HepG2 (cell line): ENCODE measurements around the gene LONP1. TPM values are rescaled to one million over a fixed set of nuclear protein-coding genes. Genes with fewer than 3 reads are reported as not detected.

Experiments
- AGO1 ChIP-seq: fragments of 200-400 bp; formaldehyde crosslinking; IDR thresholded peaks from 2 replicates; pipeline ENCODE4 v1.6.1; 2017; ENCODE audit warnings: mild to moderate bottlenecking, low read depth, low read length, moderate library complexity; ENCODE audit not compliant: poor library complexity, severe bottlenecking
- CC2D1A ChIP-seq: sonication (generic); formaldehyde crosslinking; IDR thresholded peaks from 2 replicates; pipeline ENCODE4 v1.8.1; 2023; ENCODE audit warnings: mild to moderate bottlenecking, missing genetic modification reagents
- CHD4 ChIP-seq: fragments of 200-600 bp; sonication (generic); IDR thresholded peaks from 2 replicates; pipeline ENCODE4 v1.7.0; 2017; ENCODE audit warnings: mild to moderate bottlenecking, low read length, borderline replicate concordance
- DMAP1 ChIP-seq: IDR thresholded peaks from 2 replicates; pipeline ENCODE4 v1.6.1; 2016
- DNMT1 ChIP-seq: sonication (generic); formaldehyde crosslinking; IDR thresholded peaks from 2 replicates; pipeline ENCODE4 v1.5.1; 2020; ENCODE audit warnings: mild to moderate bottlenecking, missing genetic modification reagents
- EEA1 ChIP-seq: sonication (generic); formaldehyde crosslinking; IDR thresholded peaks from 2 replicates; pipeline ENCODE4 v1.5.1; 2020; ENCODE audit warnings: mild to moderate bottlenecking, missing genetic modification reagents, borderline replicate concordance
- ETV6 ChIP-seq: sonication (generic); formaldehyde crosslinking; conservative IDR thresholded peaks from 2 replicates; pipeline ENCODE4 v1.4.0; 2020; ENCODE audit warnings: missing genetic modification reagents
- HCFC1 ChIP-seq: fragments of 150-350 bp; IDR thresholded peaks from 2 replicates; pipeline ENCODE4 v1.6.1; 2014; ENCODE audit warnings: low read depth, low read length
- MXD4 ChIP-seq: IDR thresholded peaks from 2 replicates; pipeline ENCODE4 v1.6.1; 2016; ENCODE audit warnings: mild to moderate bottlenecking, missing biosample characterization, missing genetic modification reagents
- NRL ChIP-seq: sonication (generic); formaldehyde crosslinking; IDR thresholded peaks from 2 replicates; pipeline ENCODE4 v1.5.0; 2020; ENCODE audit warnings: missing genetic modification reagents, mild to moderate bottlenecking, moderate library complexity, borderline replicate concordance
- THAP11 ChIP-seq: IDR thresholded peaks from 2 replicates; pipeline ENCODE4 v1.6.1; 2016; ENCODE audit warnings: missing biosample characterization, missing genetic modification reagents
- ZBTB3 ChIP-seq: sonication (generic); formaldehyde crosslinking; IDR thresholded peaks from 2 replicates; pipeline ENCODE4 v1.4.0; 2020; ENCODE audit warnings: low read depth, mild to moderate bottlenecking, moderate library complexity, missing genetic modification reagents, borderline replicate concordance
- ZNF143 ChIP-seq: sonication (generic); formaldehyde crosslinking; IDR thresholded peaks from 2 replicates; pipeline ENCODE4 v1.4.0; 2020; ENCODE audit warnings: missing genetic modification reagents
- ZNF451 ChIP-seq: sonication (generic); formaldehyde crosslinking; IDR thresholded peaks from 2 replicates; pipeline ENCODE4 v1.5.0; 2020; ENCODE audit warnings: mild to moderate bottlenecking, missing genetic modification reagents
- ZNF556 ChIP-seq: sonication (generic); formaldehyde crosslinking; IDR thresholded peaks from 2 replicates; pipeline ENCODE4 v1.4.0; 2020; ENCODE audit warnings: mild to moderate bottlenecking, missing genetic modification reagents, borderline replicate concordance
- ZNF616 ChIP-seq: sonication (generic); formaldehyde crosslinking; IDR thresholded peaks from 2 replicates; pipeline ENCODE4 v1.5.0; 2020; ENCODE audit warnings: low read depth, mild to moderate bottlenecking, missing genetic modification reagents
- ZNF652 ChIP-seq: IDR thresholded peaks from 2 replicates; pipeline ENCODE4 v1.6.1; 2016; ENCODE audit warnings: low read depth, borderline replicate concordance
- ZNF790 ChIP-seq: sonication (generic); formaldehyde crosslinking; IDR thresholded peaks from 2 replicates; pipeline ENCODE4 v1.8.0; 2022; ENCODE audit warnings: missing genetic modification reagents, mild to moderate bottlenecking, borderline replicate concordance
- ZSCAN9 ChIP-seq: IDR thresholded peaks from 2 replicates; pipeline ENCODE4 v1.6.1; 2016; ENCODE audit warnings: borderline replicate concordance
- polyA plus RNA-seq, 8 experiments: library from polyadenylated mRNA; depleted of rRNA in 3 of 8; stranded (reverse) in 7 of 8; unstranded in 1 of 8; fragments of >200 nt; fragmentation: Illumina TruSeq in 4 of 8; extraction: Trizol in 4 of 8; gene quantifications; 2 replicates each; pipeline versions ENCODE4 v1.2.1 to v1.2.3, GENCODE V29; 2011 to 2016; ENCODE audit warnings: low read depth in 4 of 8, missing spikeins in 1 of 8, mixed read lengths in 1 of 8; ENCODE audit not compliant: insufficient read depth in 1 of 8
- total RNA-seq, 5 experiments: library from RNA; depleted of rRNA; stranded (reverse); fragments of >200 nt; fragmentation: Illumina TruSeq; extraction: Trizol; gene quantifications; 2 replicates each; pipeline ENCODE4 v1.2.3, GENCODE V29; 2016; ENCODE audit warnings: low read depth in 1 of 5
- TF ChIP-seq, protein P1 (sequence below): sonication (generic); formaldehyde crosslinking; IDR thresholded peaks from 2 replicates; pipeline ENCODE4 v1.4.0; 2020; ENCODE audit warnings: missing genetic modification reagents
- TF ChIP-seq, protein P2 (sequence below): IDR thresholded peaks from 2 replicates; pipeline ENCODE4 v1.6.1; 2016; ENCODE audit warnings: missing biosample characterization, missing genetic modification reagents, low read depth
- TF ChIP-seq, protein P3 (sequence below): sonication (generic); formaldehyde crosslinking; IDR thresholded peaks from 2 replicates; pipeline ENCODE4 v1.4.0; 2020; ENCODE audit warnings: mild to moderate bottlenecking, missing genetic modification reagents

LONP1 gene
- total and polyA plus RNA-seq, 2 of the 13 experiments (the other 11 are each of a cell fraction or from before 2014, with no cell fraction given), result 59.5 to 76.8 TPM

DNA sequence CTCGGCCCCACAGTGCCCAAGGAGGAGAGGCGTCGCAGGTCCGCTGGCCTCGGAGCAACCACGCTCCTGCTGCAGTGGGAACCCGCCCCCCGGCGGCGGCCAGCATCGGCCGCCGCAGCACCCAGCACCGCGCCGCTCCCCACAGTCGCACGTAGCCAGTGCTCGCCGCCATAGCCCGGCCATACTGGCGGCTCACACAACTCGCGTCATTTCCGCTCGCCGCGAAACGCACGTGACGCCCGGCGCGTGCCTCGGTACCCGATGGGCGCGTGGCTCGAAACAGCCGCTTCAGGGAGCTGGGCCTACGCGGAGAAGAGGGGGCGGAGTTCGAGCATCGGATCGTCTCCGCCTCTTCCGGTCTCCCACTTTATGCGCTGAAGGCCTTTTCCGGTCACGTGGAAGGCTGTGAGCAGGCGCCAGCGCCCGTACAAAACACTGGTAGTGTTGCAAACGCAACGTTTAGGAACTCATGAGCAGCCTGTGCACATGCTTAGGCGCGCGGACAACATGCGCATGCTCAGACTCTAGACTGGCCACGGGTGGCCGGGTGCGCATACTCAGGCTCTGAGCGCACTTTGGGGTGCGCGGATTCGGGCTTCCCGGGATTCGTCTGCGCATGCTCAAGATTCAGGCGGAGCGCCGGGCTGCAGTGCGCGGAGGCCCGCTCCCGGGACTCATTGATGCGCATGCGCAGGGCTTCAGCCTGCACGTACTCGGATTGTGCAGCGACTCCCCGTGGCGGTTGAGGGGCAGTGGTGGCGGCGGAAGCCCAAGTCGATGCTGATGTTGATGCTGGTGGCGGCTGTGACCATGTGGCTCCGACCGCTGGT, at the start of gene LONP1, which contains the start of gene CATSPERD (continued):
- TF ChIP-seq ZBTB3 (CRISPR knock-in tag) (no peak; the same call in 1 of the 2 replicates), DNMT1 (peak; percentile 30; the same call in 1 of the 2 replicates), ZNF616 (CRISPR knock-in tag) (peak; percentile 72; the same call in 1 of the 2 replicates), ZNF556 (CRISPR knock-in tag) (no peak; the same call in 1 of the 2 replicates), MXD4 (CRISPR knock-in tag) (peak; percentile 100), ZNF652 (CRISPR knock-in tag) (peak; percentile 31; the same call in 1 of the 2 replicates), THAP11 (CRISPR knock-in tag) (peak; percentile 96), NRL (CRISPR knock-in tag) (peak; percentile 41; the same call in 1 of the 2 replicates), CC2D1A (CRISPR knock-in tag) (peak; percentile 72; the same call in 1 of the 2 replicates), AGO1 (peak; percentile 47), HCFC1 (peak; percentile 65), ZNF451 (CRISPR knock-in tag) (peak; percentile 98), ZNF790 (CRISPR knock-in tag) (0 out of 2 replicates have a peak, but pooled peaks have one; percentile 31), EEA1 (CRISPR knock-in tag) (no peak), ZSCAN9 (CRISPR knock-in tag) (peak; percentile 95), ZNF143 (CRISPR knock-in tag) (peak; percentile 80), DMAP1 (CRISPR knock-in tag) (peak; percentile 99), ETV6 (peak; percentile 51; the same call in 1 of the 2 replicates), CHD4 (no peak)
- TF ChIP-seq, protein P1, sequence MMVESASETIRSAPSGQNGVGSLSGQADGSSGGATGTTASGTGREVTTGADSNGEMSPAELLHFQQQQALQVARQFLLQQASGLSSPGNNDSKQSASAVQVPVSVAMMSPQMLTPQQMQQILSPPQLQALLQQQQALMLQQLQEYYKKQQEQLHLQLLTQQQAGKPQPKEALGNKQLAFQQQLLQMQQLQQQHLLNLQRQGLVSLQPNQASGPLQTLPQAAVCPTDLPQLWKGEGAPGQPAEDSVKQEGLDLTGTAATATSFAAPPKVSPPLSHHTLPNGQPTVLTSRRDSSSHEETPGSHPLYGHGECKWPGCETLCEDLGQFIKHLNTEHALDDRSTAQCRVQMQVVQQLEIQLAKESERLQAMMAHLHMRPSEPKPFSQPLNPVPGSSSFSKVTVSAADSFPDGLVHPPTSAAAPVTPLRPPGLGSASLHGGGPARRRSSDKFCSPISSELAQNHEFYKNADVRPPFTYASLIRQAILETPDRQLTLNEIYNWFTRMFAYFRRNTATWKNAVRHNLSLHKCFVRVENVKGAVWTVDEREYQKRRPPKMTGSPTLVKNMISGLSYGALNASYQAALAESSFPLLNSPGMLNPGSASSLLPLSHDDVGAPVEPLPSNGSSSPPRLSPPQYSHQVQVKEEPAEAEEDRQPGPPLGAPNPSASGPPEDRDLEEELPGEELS (CRISPR knock-in tag), result peak; percentile 55; the same call in 1 of the 2 replicates
- TF ChIP-seq, protein P2, sequence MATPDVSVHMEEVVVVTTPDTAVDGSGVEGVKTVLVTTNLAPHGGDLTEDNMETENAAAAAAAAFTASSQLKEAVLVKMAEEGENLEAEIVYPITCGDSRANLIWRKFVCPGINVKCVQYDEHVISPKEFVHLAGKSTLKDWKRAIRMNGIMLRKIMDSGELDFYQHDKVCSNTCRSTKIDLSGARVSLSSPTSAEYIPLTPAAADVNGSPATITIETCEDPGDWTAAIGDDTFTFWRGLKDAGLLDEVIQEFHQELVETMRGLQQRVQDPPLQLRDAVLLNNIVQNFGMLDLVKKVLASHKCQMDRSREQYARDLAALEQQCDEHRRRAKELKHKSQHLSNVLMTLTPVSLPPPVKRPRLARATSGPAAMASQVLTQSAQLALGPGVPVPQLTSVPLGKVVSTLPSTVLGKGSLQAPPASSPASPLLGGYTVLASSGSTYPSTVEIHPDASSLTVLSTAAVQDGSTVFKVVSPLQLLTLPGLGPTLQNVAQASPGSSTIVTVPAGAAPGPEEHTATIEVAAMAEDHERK (CRISPR knock-in tag), result peak; percentile 67
- TF ChIP-seq, protein P3, sequence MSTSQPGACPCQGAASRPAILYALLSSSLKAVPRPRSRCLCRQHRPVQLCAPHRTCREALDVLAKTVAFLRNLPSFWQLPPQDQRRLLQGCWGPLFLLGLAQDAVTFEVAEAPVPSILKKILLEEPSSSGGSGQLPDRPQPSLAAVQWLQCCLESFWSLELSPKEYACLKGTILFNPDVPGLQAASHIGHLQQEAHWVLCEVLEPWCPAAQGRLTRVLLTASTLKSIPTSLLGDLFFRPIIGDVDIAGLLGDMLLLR (CRISPR knock-in tag), result peak; percentile 90
